IMR-90 (cell line): ENCODE results near the gene TENT5C. TPM values are rescaled to one million over a fixed set of nuclear protein-coding genes. Genes with fewer than 3 reads are reported as not detected.

Source experiments
- ATAC-seq: fragments of 200-7000 bp; cut with Tn5 transposase; 2 replicates; pipeline ENCODE4 v1.9.1; 2020; ENCODE audit warnings: low read depth, mild to moderate bottlenecking, moderate library complexity
- BruUV-seq: library from RNA; stranded (reverse); fragments of 400-500 nt; replicated peaks from 2 replicates; lab custom pipeline; 2021; lab: Mats Ljungman, UMichigan
- CTCF ChIA-PET: fragments of 300-600 bp; formaldehyde crosslinking; extraction: SDS; loops from one replicate; lab custom pipeline; 2021; ENCODE audit warnings: antibody characterized with exemption; lab: Yijun Ruan, JAX
- POLR2A ChIA-PET: fragments of 300-600 bp; sonication (Branson Sonifier 250); formaldehyde crosslinking; loops from one replicate; lab custom pipeline; 2022; ENCODE audit warnings: antibody characterized with exemption; ENCODE audit not compliant: unreplicated experiment; lab: Charles Lee
- DNase-seq: peaks from one replicate; pipeline ENCODE4 v3.0.0; 2013
- H2AFZ ChIP-seq: replicated peaks from 2 replicates; pipeline ENCODE3; 2013; ENCODE audit warnings: low read length, mild to moderate bottlenecking; ENCODE audit not compliant: poor library complexity
- H2AK5ac ChIP-seq: 2 replicates; pipeline ENCODE4 v1.6.1; 2013; ENCODE audit warnings: low read depth, low read length, inconsistent platforms
- H2AK9ac ChIP-seq: replicated peaks from 2 replicates; pipeline ENCODE3; 2013; ENCODE audit warnings: mild to moderate bottlenecking, low read depth, low read length, moderate library complexity; ENCODE audit not compliant: poor library complexity
- H2BK120ac ChIP-seq: 2 replicates; pipeline ENCODE4 v1.6.1; 2013; ENCODE audit warnings: low read depth, low read length, inconsistent platforms
- H2BK15ac ChIP-seq: 3 replicates; pipeline ENCODE4 v1.6.1; 2013; ENCODE audit warnings: low read depth, low read length, inconsistent platforms
- H2BK20ac ChIP-seq: 2 replicates; pipeline ENCODE4 v1.6.1; 2013; ENCODE audit warnings: low read depth, mild to moderate bottlenecking, inconsistent platforms, low read length, moderate library complexity
- H2BK5ac ChIP-seq: 2 replicates; pipeline ENCODE4 v1.6.1; 2013; ENCODE audit warnings: mild to moderate bottlenecking, low read depth, low read length, inconsistent platforms; ENCODE audit not compliant: poor library complexity, severe bottlenecking
- H3K14ac ChIP-seq: replicated peaks from 2 replicates; pipeline ENCODE4 v1.6.1; 2013; ENCODE audit warnings: low read depth, low read length, inconsistent platforms
- H3K18ac ChIP-seq: 2 replicates; pipeline ENCODE4 v1.6.1; 2013; ENCODE audit warnings: low read depth, low read length, control low read depth
- H3K23ac ChIP-seq: 2 replicates; pipeline ENCODE4 v1.6.1; 2013; ENCODE audit warnings: low read depth, low read length, inconsistent platforms
- H3K27ac ChIP-seq: 2 replicates; pipeline ENCODE4 v1.5.1; 2013; ENCODE audit warnings: mild to moderate bottlenecking, control low read depth, low read length; ENCODE audit not compliant: insufficient read depth
- H3K27me3 ChIP-seq: 2 replicates; pipeline ENCODE4 v1.6.1; 2013; ENCODE audit warnings: low read length; ENCODE audit not compliant: control insufficient read depth, insufficient read depth
- H3K36me3 ChIP-seq: 2 replicates; pipeline ENCODE4 v1.6.1; 2013; ENCODE audit warnings: low read length, mixed read lengths; ENCODE audit not compliant: control insufficient read depth, insufficient read depth
- H3K4ac ChIP-seq: 2 replicates; pipeline ENCODE4 v1.6.1; 2013; ENCODE audit warnings: low read depth, low read length, inconsistent platforms
- H3K4me1 ChIP-seq: 2 replicates; pipeline ENCODE4 v1.6.1; 2013; ENCODE audit warnings: low read length, mixed read lengths; ENCODE audit not compliant: control insufficient read depth, insufficient read depth
- H3K4me2 ChIP-seq: 2 replicates; pipeline ENCODE4 v1.6.1; 2013; ENCODE audit warnings: low read depth, mild to moderate bottlenecking, control low read depth, low read length, moderate library complexity
- H3K4me3 ChIP-seq: 2 replicates; pipeline ENCODE4 v1.5.1; 2013; ENCODE audit warnings: low read depth, mild to moderate bottlenecking, control low read depth, low read length, moderate library complexity; ENCODE audit not compliant: insufficient read depth
- H3K56ac ChIP-seq: 2 replicates; pipeline ENCODE4 v1.6.1; 2013; ENCODE audit warnings: low read length, inconsistent platforms; ENCODE audit not compliant: insufficient read depth; ENCODE audit errors: extremely low read depth
- H3K79me1 ChIP-seq, 2 experiments: 2 replicates each; pipeline ENCODE4 v1.6.1; 2013; ENCODE audit warnings: low read length in 2 of 2, inconsistent platforms in 1 of 2, low read depth in 1 of 2
- H3K9ac ChIP-seq: 2 replicates; pipeline ENCODE4 v1.6.1; 2013; ENCODE audit warnings: low read depth, low read length, control low read depth
- H3K9me1 ChIP-seq: 2 replicates; pipeline ENCODE4 v1.6.1; 2013; ENCODE audit warnings: low read length, inconsistent platforms; ENCODE audit not compliant: insufficient read depth
- H3K9me3 ChIP-seq: 2 replicates; pipeline ENCODE4 v1.6.1; 2013; ENCODE audit warnings: low read length; ENCODE audit not compliant: control insufficient read depth, insufficient read depth
- H4K20me1 ChIP-seq: 2 replicates; pipeline ENCODE4 v1.6.1; 2013; ENCODE audit warnings: low read length, inconsistent platforms; ENCODE audit not compliant: insufficient read depth
- H4K5ac ChIP-seq: 2 replicates; pipeline ENCODE4 v1.6.1; 2013; ENCODE audit warnings: mild to moderate bottlenecking, low read depth, low read length, control low read depth
- H4K8ac ChIP-seq, 2 experiments: 2 replicates each; pipeline ENCODE4 v1.6.1; 2013; ENCODE audit warnings: low read depth in 2 of 2, low read length in 2 of 2, control low read depth in 1 of 2, inconsistent platforms in 1 of 2
- H4K91ac ChIP-seq: 2 replicates; pipeline ENCODE4 v1.6.1; 2013; ENCODE audit warnings: low read depth, low read length, inconsistent platforms; ENCODE audit not compliant: insufficient read depth
- POLR2A ChIP-seq: IDR thresholded peaks from 2 replicates; pipeline ENCODE4 v1.6.1; 2012; ENCODE audit warnings: mild to moderate bottlenecking, low read depth, low read length
- WGBS, 2 experiments: methylation state at CpG; one replicate each; pipeline versions ENCODE4 v1.1.5 to v1.1.7; 2013; ENCODE audit warnings: missing lambda C conversion rate in 2 of 2; ENCODE audit not compliant: insufficient read length in 1 of 2; ENCODE audit errors: extremely low coverage in 2 of 2; 5-methylcytosine and 5-hydroxymethylcytosine counted together
- dilution Hi-C: fragments of 300-500 bp; cut with HindIII; formaldehyde crosslinking; loops from one replicate; pipeline ENCODE4 v1.14.3; 2018; ENCODE audit warnings: low sequenced_read_pairs; ENCODE audit not compliant: unreplicated experiment
- in situ Hi-C: fragments of 300-500 bp; cut with MboI; formaldehyde crosslinking; loops from 3 replicates; pipeline ENCODE4 v1.14.3; 2019; ENCODE audit warnings: low sequenced_read_pairs, inconsistent platforms, mixed read lengths
- intact Hi-C: fragments of 100-400 bp; cut with micrococcal nuclease; formaldehyde crosslinking; loops from 2 replicates; pipeline ENCODE4 v1.10.0; 2022
- polyA plus RNA-seq, 3 experiments: library from polyadenylated mRNA; depleted of rRNA; stranded (reverse); fragments of >200 nt; gene quantifications; 2 replicates each; pipeline ENCODE4 v1.2.3, GENCODE V29; 2012; ENCODE audit warnings: low replicate concordance in 1 of 3
- total RNA-seq: library from RNA; depleted of rRNA; stranded (reverse); fragments of >200 nt; gene quantifications from 2 replicates; pipeline ENCODE4 v1.2.3, GENCODE V29; 2012

Gene TENT5C
- total and polyA plus RNA-seq, 2 of the 4 experiments (the other 2 are of a cell fraction), result 1.5 to 4.1 TPM

DNA sequence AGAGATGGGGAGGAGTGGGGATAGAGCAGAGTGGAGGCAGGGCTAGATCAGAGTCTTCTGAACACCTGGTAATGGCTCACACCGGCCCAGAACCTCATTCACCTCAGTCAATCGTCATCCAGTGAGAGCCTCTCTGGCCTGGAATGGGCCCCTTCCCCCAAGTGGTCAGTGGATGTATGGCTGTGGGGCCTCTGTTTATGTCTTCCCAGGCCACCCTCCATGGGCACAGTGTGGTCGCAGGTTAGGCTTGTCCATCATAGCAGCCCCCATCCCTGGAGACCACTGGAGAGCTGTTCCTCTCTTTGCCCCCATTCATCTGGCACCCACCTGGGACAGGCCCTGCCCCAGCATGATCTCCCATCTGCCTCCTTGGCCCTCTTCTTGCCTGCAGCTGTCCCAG lies 29.6 kb upstream of the TENT5C start:
- no peak overlapping the region for H3K4me2 ChIP-seq
- POLR2A ChIA-PET, result no interaction called here
- H4K5ac ChIP-seq, result no peak overlapping the region
- H3K27me3 ChIP-seq, result peaks cover 9% of the 10 kb centered on the region; the same call in 1 of the 2 replicates
- CTCF ChIA-PET, result no interaction called here
- H4K8ac ChIP-seq, result no peak overlapping the region
- TF ChIP-seq POLR2A, result no peak
- H3K4me1 ChIP-seq, result no peaks in the 10 kb centered on the region
- WGBS, 2 experiments, result no CpG with 5 or more reads among the region's 3 CpGs
- H3K14ac ChIP-seq, result no peak overlapping the region
- no peak overlapping the region for H2AK9ac ChIP-seq
- no peak overlapping the region for H2BK5ac ChIP-seq
- H2BK15ac ChIP-seq, result no peak overlapping the region
- in situ Hi-C loops (no loop called here), intact Hi-C loops (no loop called here), dilution Hi-C loops (no loop called here)
- H3K9me3 ChIP-seq, result no peaks in the 10 kb centered on the region
- no peaks in the 10 kb centered on the region for H4K20me1 ChIP-seq
- H3K4ac ChIP-seq, result no peak overlapping the region
- no TSS peak for BruUV-seq
- ATAC-seq (no peak), DNase-seq (no peak)
- H3K79me1 ChIP-seq, result no peaks in the 10 kb centered on the region
- no peak overlapping the region for H2BK20ac ChIP-seq
- H2AFZ ChIP-seq, result no peak overlapping the region
- no peaks in the 10 kb centered on the region for H3K9me1 ChIP-seq
- no peaks in the 10 kb centered on the region for H3K36me3 ChIP-seq
- no peak overlapping the region for H3K23ac ChIP-seq
- no peak overlapping the region for H2BK120ac ChIP-seq
- H3K4me3 ChIP-seq, result no peak overlapping the region
- H3K56ac ChIP-seq, result no peak overlapping the region
- no peak overlapping the region for H3K18ac ChIP-seq
- H3K9ac ChIP-seq, result no peak overlapping the region
- H4K91ac ChIP-seq, result no peak overlapping the region
- H3K27ac ChIP-seq, result no peak overlapping the region
- H2AK5ac ChIP-seq, result no peak overlapping the region
